ENCODE measurements around the gene MAP7D3.

MAP7D3 gene

GRCh38 chrX:136192839-136193414, 58.3 kb downstream of the MAP7D3 start:
- H3K9me3 ChIP-seq (ENCODE audit: control insufficient read depth, insufficient read depth, low read length): no peaks in the 10 kb centered on the region
- no peaks in the 10 kb centered on the region for H3K4me1 ChIP-seq (ENCODE audit: insufficient read depth, low read length)
- H3K36me3 ChIP-seq (ENCODE audit: insufficient read depth, low read length): no peaks in the 10 kb centered on the region; the same call in 1 of the 2 replicates
- H3K9ac ChIP-seq (ENCODE audit: low read depth, low read length): no peak overlapping the region

GRCh38 chrX:136192135-136192534, 59.1 kb downstream of the MAP7D3 start:
- Histone ChIP-seq H3K36me3 (ENCODE audit: insufficient read depth, low read length) (no peaks in the 10 kb centered on the region; the same call in 1 of the 2 replicates), H3K9ac (ENCODE audit: low read depth, low read length) (no peak overlapping the region), H3K9me3 (ENCODE audit: control insufficient read depth, insufficient read depth, low read length) (no peaks in the 10 kb centered on the region), H3K4me1 (ENCODE audit: insufficient read depth, low read length) (no peaks in the 10 kb centered on the region)

DNA sequence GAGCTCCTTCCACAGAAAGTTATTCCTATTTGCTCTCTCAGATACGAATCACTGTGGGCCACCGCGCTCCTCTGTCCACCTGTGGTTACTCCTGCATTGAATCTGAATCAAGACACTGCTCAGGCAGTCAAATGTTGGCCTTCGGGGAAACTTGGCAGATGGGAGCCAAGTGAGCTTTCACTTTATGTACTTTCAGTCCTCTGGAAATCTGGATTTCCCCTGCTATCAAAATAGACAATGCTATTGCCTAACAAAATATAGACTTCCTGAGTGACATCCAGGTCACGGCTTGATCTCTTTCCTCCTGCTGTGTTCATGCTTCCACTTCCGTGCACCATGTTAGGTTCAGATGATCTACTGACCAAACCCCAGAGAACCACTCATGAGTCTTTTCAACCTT, 60.0 kb downstream of the MAP7D3 start:
- Histone ChIP-seq H3K9me3 (ENCODE audit: control insufficient read depth, insufficient read depth, low read length) (no peaks in the 10 kb centered on the region), H3K4me1 (ENCODE audit: insufficient read depth, low read length) (no peaks in the 10 kb centered on the region), H3K36me3 (ENCODE audit: insufficient read depth, low read length) (no peaks in the 10 kb centered on the region), H3K9ac (ENCODE audit: low read depth, low read length) (no peak overlapping the region)

GRCh38 chrX:136190038-136190713, 61.0 kb downstream of the MAP7D3 start:
- no peaks in the 10 kb centered on the region for H3K9me3 ChIP-seq (ENCODE audit: control insufficient read depth, insufficient read depth, low read length)
- H3K4me1 ChIP-seq (ENCODE audit: insufficient read depth, low read length): no peaks in the 10 kb centered on the region

GRCh38 chrX:136189222-136189621, 62.0 kb downstream of the MAP7D3 start:
- Histone ChIP-seq H3K4me1 (ENCODE audit: insufficient read depth, low read length) (no peaks in the 10 kb centered on the region), H3K9me3 (ENCODE audit: control insufficient read depth, insufficient read depth, low read length) (no peaks in the 10 kb centered on the region), H3K9ac (ENCODE audit: low read depth, low read length) (no peak overlapping the region), H3K36me3 (ENCODE audit: insufficient read depth, low read length) (no peaks in the 10 kb centered on the region)

More at GRCh38 chrX:136190038-136190713, 61.0 kb downstream of the MAP7D3 start:
- no peaks in the 10 kb centered on the region for H3K36me3 ChIP-seq (ENCODE audit: insufficient read depth, low read length)
- H3K9ac ChIP-seq (ENCODE audit: low read depth, low read length): no peak overlapping the region

- Histone ChIP-seq H3K9me3 (ENCODE audit: control insufficient read depth, insufficient read depth, low read length) (no peaks in the 10 kb centered on the region), H3K36me3 (ENCODE audit: insufficient read depth, low read length) (no peaks in the 10 kb centered on the region), H3K4me1 (ENCODE audit: insufficient read depth, low read length) (no peaks in the 10 kb centered on the region), H3K9ac (ENCODE audit: low read depth, low read length) (no peak overlapping the region)
Measured at GRCh38 chrX:136186023-136186413, 65.2 kb downstream of the MAP7D3 start.

DNA sequence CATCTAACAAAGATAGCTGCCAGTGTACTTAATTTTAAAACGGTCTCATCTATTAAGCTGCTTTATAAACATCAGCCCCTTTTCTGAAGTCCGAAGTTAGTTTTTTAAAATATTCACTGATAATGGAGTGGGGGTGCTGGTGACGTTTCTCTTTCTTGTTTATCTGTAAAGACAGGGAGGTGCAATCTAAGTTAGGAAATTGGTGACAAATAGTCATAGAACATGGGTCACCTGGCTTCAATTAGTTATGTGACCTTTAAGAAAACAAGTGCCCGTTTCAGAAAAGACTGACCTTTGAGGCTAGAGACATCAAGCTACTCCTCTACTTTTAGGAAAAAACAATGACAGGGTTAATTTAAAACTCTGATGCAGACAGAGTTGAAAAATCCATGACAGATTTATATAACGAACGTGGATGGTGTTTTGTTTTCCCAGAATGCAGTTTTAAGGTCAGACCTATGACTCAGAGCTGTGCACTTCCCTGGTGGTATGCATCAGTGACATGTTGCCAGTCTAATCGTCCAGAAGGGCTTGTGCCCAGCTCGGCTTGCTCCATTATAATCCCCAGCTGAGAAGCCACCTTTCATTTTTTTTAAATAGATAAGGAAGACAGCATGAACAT, 65.7 kb downstream of the MAP7D3 start:
- Histone ChIP-seq H3K4me1 (ENCODE audit: insufficient read depth, low read length) (no peaks in the 10 kb centered on the region), H3K9ac (ENCODE audit: low read depth, low read length) (no peak overlapping the region), H3K9me3 (ENCODE audit: control insufficient read depth, insufficient read depth, low read length) (no peaks in the 10 kb centered on the region), H3K36me3 (ENCODE audit: insufficient read depth, low read length) (no peaks in the 10 kb centered on the region)

GRCh38 chrX:136183917-136184316, 67.3 kb downstream of the MAP7D3 start:
- Histone ChIP-seq H3K9me3 (ENCODE audit: control insufficient read depth, insufficient read depth, low read length) (no peaks in the 10 kb centered on the region), H3K4me1 (ENCODE audit: insufficient read depth, low read length) (no peaks in the 10 kb centered on the region), H3K36me3 (ENCODE audit: insufficient read depth, low read length) (no peaks in the 10 kb centered on the region), H3K9ac (ENCODE audit: low read depth, low read length) (no peak overlapping the region)

GRCh38 chrX:136183172-136183571, 68.0 kb downstream of the MAP7D3 start:
- Histone ChIP-seq H3K4me1 (ENCODE audit: insufficient read depth, low read length) (no peaks in the 10 kb centered on the region), H3K36me3 (ENCODE audit: insufficient read depth, low read length) (no peaks in the 10 kb centered on the region), H3K9ac (ENCODE audit: low read depth, low read length) (no peak overlapping the region), H3K9me3 (ENCODE audit: control insufficient read depth, insufficient read depth, low read length) (no peaks in the 10 kb centered on the region)

- Histone ChIP-seq H3K9me3 (ENCODE audit: control insufficient read depth, insufficient read depth, low read length) (no peaks in the 10 kb centered on the region), H3K4me1 (ENCODE audit: insufficient read depth, low read length) (no peaks in the 10 kb centered on the region), H3K9ac (ENCODE audit: low read depth, low read length) (no peak overlapping the region), H3K36me3 (ENCODE audit: insufficient read depth, low read length) (no peaks in the 10 kb centered on the region)
Measured at GRCh38 chrX:136182414-136182813, 68.8 kb downstream of the MAP7D3 start.

DNA sequence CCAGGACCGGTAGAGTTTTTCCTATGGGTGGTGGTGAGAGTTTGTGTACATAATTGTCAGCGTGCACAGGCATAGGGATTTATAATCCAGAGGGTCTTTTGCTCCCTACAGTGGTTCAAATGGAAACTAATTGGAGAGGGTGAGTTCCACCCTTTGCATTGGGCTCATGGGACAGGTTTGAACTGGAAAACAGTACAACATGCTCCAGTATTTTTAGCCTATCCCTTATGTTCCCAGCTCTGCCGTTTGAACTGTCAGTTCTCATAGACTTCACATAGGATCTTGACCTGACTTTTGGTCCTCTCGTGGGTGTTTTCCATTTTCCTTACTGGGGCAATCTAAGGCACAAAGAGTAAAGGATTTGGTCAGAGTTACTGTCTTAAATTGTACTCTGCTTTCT, 72.1 kb downstream of the MAP7D3 start:
- Histone ChIP-seq H3K36me3 (ENCODE audit: insufficient read depth, low read length) (no peaks in the 10 kb centered on the region), H3K4me1 (ENCODE audit: insufficient read depth, low read length) (no peaks in the 10 kb centered on the region), H3K9me3 (ENCODE audit: control insufficient read depth, insufficient read depth, low read length) (no peaks in the 10 kb centered on the region), H3K9ac (ENCODE audit: low read depth, low read length) (no peak overlapping the region)

- H3K9me3 ChIP-seq (ENCODE audit: control insufficient read depth, insufficient read depth, low read length): no peaks in the 10 kb centered on the region
- H3K9ac ChIP-seq (ENCODE audit: low read depth, low read length): no peak overlapping the region
- no peaks in the 10 kb centered on the region for H3K36me3 ChIP-seq (ENCODE audit: insufficient read depth, low read length)
- peaks cover 1% of the 10 kb centered on the region; the same call in 1 of the 2 replicates for H3K4me1 ChIP-seq (ENCODE audit: insufficient read depth, low read length)
Measured at GRCh38 chrX:136176399-136176825, 74.8 kb downstream of the MAP7D3 start.

DNA sequence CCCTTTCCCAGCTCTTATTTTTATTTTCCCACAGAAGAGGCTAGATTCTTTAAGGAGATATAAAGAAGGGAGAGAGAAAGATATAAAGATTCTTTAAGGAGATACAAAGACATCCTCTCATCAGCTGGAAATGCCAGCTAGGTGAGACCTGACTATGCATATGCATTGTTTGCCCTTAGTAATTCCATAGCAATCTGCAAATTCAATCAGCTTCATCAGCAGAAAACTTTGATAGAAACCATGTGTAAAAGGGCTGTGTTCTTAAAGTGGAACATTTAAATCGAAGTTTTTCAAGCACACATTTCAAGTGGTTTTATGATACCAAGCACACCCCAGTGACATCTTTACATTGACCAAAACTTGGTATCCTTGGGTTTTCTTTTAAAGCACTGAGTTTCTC, 79.8 kb downstream of the MAP7D3 start:
- Histone ChIP-seq H3K9ac (ENCODE audit: low read depth, low read length) (no peak overlapping the region), H3K4me1 (ENCODE audit: insufficient read depth, low read length) (peaks cover 27% of the 10 kb centered on the region), H3K9me3 (ENCODE audit: control insufficient read depth, insufficient read depth, low read length) (no peaks in the 10 kb centered on the region), H3K36me3 (ENCODE audit: insufficient read depth, low read length) (no peaks in the 10 kb centered on the region)

DNA sequence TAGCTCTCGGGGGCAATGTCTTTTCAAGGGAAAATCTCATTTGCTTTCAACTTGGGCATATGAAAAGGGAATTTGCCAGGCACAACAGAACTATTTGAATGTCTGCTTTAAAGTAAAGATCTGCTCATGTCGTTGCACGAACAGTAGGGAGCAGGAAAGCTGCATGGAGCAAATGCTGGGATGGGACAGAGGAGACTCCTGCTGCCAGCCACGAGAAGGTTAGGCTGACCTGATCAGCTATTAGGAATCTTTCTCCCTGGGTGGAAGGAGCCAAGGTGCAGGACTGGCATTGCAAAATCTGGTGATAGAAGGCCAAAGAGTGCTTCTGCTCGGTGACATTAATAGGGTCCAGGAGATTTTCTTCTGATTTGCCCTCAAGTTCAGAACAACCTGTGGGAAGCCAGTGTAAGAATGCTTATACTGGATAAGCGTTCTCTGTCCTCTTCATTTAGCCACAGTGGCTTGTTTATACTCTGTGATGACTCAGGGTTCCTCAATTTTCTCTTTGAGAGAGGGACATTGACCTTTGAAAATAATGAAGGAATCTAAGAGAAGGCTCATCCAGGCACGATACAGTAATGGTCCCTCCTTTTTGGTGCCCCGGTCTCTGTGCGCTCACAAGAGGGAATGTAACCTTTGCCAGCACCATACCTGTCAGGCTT, 80.9 kb downstream of the MAP7D3 start:
- Histone ChIP-seq H3K36me3 (ENCODE audit: insufficient read depth, low read length) (no peaks in the 10 kb centered on the region), H3K9ac (ENCODE audit: low read depth, low read length) (no peak overlapping the region), H3K9me3 (ENCODE audit: control insufficient read depth, insufficient read depth, low read length) (no peaks in the 10 kb centered on the region), H3K4me1 (ENCODE audit: insufficient read depth, low read length) (peaks cover 32% of the 10 kb centered on the region)

Data from ES-I3 (cell line).